Spleen (tissue), 11 donors: ENCODE data around the gene ADD3. TPM values are rescaled to one million over a fixed set of nuclear protein-coding genes. Genes with fewer than 3 reads are reported as not detected.
"Not testable (repeated sequence)": the region's sequence is repeated elsewhere in the genome, so short reads cannot be mapped to it uniquely, and the experiment has no call there.

Experiments
- DNase-seq: peaks from one replicate; pipeline ENCODE4 v3.0.0-alpha.2; 2020
- H3K27ac ChIP-seq, 8 donors: fragments of 200-600 bp; sonication (generic) in 7 of 8; 1 replicate in 4 of 8; 2 replicates in 4 of 8; pipeline versions ENCODE4 v1.5.0 to v1.8.0; 2016 to 2021; ENCODE audit warnings: inconsistent platforms in 4 of 8, mild to moderate bottlenecking in 4 of 8, moderate library complexity in 1 of 8
- H3K27me3 ChIP-seq, 7 donors: fragments of 200-600 bp; sonication (generic) in 6 of 7; replicated peaks in 1 of 7; 1 replicate in 4 of 7; 2 replicates in 3 of 7; pipeline versions ENCODE4 v1.5.0 to v1.8.0; 2016 to 2021; ENCODE audit warnings: inconsistent platforms in 3 of 7, mild to moderate bottlenecking in 1 of 7
- H3K36me3 ChIP-seq, 6 donors: fragments of 200-600 bp; sonication (generic) in 5 of 6; 1 replicate in 4 of 6; 2 replicates in 2 of 6; pipeline versions ENCODE4 v1.5.0 to v1.8.0; 2016 to 2021; ENCODE audit warnings: inconsistent platforms in 2 of 6
- H3K4me1 ChIP-seq, 6 donors: fragments of 200-600 bp; sonication (generic) in 5 of 6; 1 replicate in 3 of 6; 2 replicates in 3 of 6; pipeline versions ENCODE4 v1.5.0 to v1.8.0; 2016 to 2021; ENCODE audit warnings: inconsistent platforms in 3 of 6
- H3K4me3 ChIP-seq, 8 donors: fragments of 200-600 bp; sonication (generic) in 7 of 8; 1 replicate in 4 of 8; 2 replicates in 4 of 8; pipeline versions ENCODE4 v1.5.0 to v1.8.0; 2016 to 2021; ENCODE audit warnings: inconsistent platforms in 4 of 8, mild to moderate bottlenecking in 4 of 8, moderate library complexity in 2 of 8
- H3K9me3 ChIP-seq, 8 donors: fragments of 200-600 bp; sonication (generic) in 7 of 8; 1 replicate in 4 of 8; 2 replicates in 4 of 8; pipeline versions ENCODE4 v1.5.0 to v1.8.0; 2016 to 2021; ENCODE audit warnings: inconsistent platforms in 4 of 8
- CTCF ChIP-seq, 11 experiments: fragments of 200-600 bp in 7 of 11; fragments of 450-650 bp in 4 of 11; sonication (generic) in 4 of 11; IDR thresholded peaks in 8 of 11; conservative IDR thresholded peaks in 3 of 11; 1 replicate in 7 of 11; 2 replicates in 4 of 11; pipeline versions ENCODE4 v1.4.0 to v1.8.0; 2016 to 2021; ENCODE audit warnings: antibody characterized with exemption in 11 of 11, inconsistent platforms in 4 of 11, mild to moderate bottlenecking in 1 of 11
- POLR2A ChIP-seq, 3 donors: fragments of 450-650 bp; IDR thresholded peaks; one replicate each; pipeline ENCODE4 v1.5.1; 2017; ENCODE audit warnings: antibody characterized with exemption in 3 of 3, mild to moderate bottlenecking in 1 of 3
- POLR2AphosphoS5 ChIP-seq, 3 donors: sonication (generic); formaldehyde crosslinking; IDR thresholded peaks; one replicate each; pipeline ENCODE4 v1.5.1; 2017; ENCODE audit warnings: antibody characterized with exemption in 3 of 3
- WGBS, 5 donors: extraction: QIAGEN DNeasy Blood & Tissue Kit in 3 of 5; methylation state at CpG; one replicate each; pipeline versions ENCODE4 v1.1.5 to v1.1.7; 2013 to 2018; 5-methylcytosine and 5-hydroxymethylcytosine counted together
- intact Hi-C: fragments of 100-400 bp; cut with DNase I; formaldehyde crosslinking; loops from one replicate; pipeline ENCODE4 v1.15.0; 2023; ENCODE audit warnings: low total_unique reads
- polyA plus RNA-seq, 3 donors: library from polyadenylated mRNA; stranded (reverse); fragments of 200-250 nt; gene quantifications; one replicate each; pipeline ENCODE4 v1.2.1, GENCODE V29; 2013
- total RNA-seq, 7 donors: library from RNA; depleted of rRNA in 3 of 7; stranded (reverse); fragments of >200 nt in 3 of 7; fragmentation: NEBNext Ultra II Directional in 4 of 7; extraction: Animal tissue kit (Norgen Biotek cat#: 25700) in 4 of 7; gene quantifications; one replicate each; pipeline versions ENCODE4 v1.1.0 to v1.2.1, GENCODE V29; 2016 to 2021
- donor health status: healthy with polysubstance abuse.
- donor health status: DM: no; HTN: no; CAD: no; lungs with moderate emphysema.
- donor health status: DM: no; HTN: no; CAD: no.
- donor health status: Bipolar disorder and iron deficiency.
- donor health status: healthy.
- donor health status: DM: no; HTN: no; CAD: no.
- donor health status: DM: yes; HTN: yes; CAD: no.

The ADD3 gene
- total and polyA plus RNA-seq, 10 donors = 35.0 to 155 (median 94.9) TPM

- Histone ChIP-seq H3K36me3 (peaks cover 0 to 97% (median 44%) of the 10 kb centered on the region in 6 donors), H3K9me3 (no peaks in the 10 kb centered on the region), H3K4me1 (peaks cover 0 to 9% (median 0%) of the 10 kb centered on the region in 6 donors), H3K27ac (no peak overlapping the region), H3K4me3 (no peak overlapping the region), H3K27me3 (no peaks in the 10 kb centered on the region)
- TF ChIP-seq POLR2AphosphoS5 (IDR thresholded peaks at IDR 0.05) (no peak), CTCF (IDR thresholded peaks at IDR 0.05 in 8 of 11, conservative IDR thresholded peaks at IDR 0.05 in 3 of 11) (no peak), POLR2A (IDR thresholded peaks at IDR 0.05) (no peak)
- intact Hi-C loops = no loop called here
- 89 to 92% (median 89%) methylated on average over 2 of the region's 2 CpGs for WGBS, 5 donors
- DNase-seq = no peak
These were observed 115.8 kb downstream of the ADD3 start for GRCh38 chr10:110123594-110123993.

- H3K36me3 ChIP-seq = peaks cover 0 to 100% (median 55%) of the 10 kb centered on the region in 6 donors
- H3K9me3 ChIP-seq = no peaks in the 10 kb centered on the region
- no peak overlapping the region for H3K4me3 ChIP-seq
- no peaks in the 10 kb centered on the region for H3K27me3 ChIP-seq
- no peak for DNase-seq
- peaks cover 0 to 5% (median 0%) of the 10 kb centered on the region in 6 donors for H3K4me1 ChIP-seq
- intact Hi-C loops = no loop called here
- no peak overlapping the region for H3K27ac ChIP-seq
- TF ChIP-seq CTCF (IDR thresholded peaks at IDR 0.05 in 8 of 11, conservative IDR thresholded peaks at IDR 0.05 in 3 of 11) (no peak), POLR2A (IDR thresholded peaks at IDR 0.05) (no peak)
These were observed 121.7 kb downstream of the ADD3 start for GRCh38 chr10:110129490-110129889.

GRCh38 chr10:110134917-110135316 lies 127.1 kb downstream of the ADD3 start:
- Histone ChIP-seq H3K4me3 (no peak overlapping the region), H3K9me3 (no peaks in the 10 kb centered on the region), H3K27ac (no peak overlapping the region), H3K36me3 (peaks cover 0 to 59% (median 30%) of the 10 kb centered on the region in 6 donors), H3K27me3 (no peaks in the 10 kb centered on the region), H3K4me1 (peaks cover 11 to 39% (median 15%) of the 10 kb centered on the region in 6 donors)
- DNase-seq = no peak
- no peak for TF ChIP-seq POLR2A (IDR thresholded peaks at IDR 0.05)
- no peak for TF ChIP-seq CTCF (IDR thresholded peaks at IDR 0.05 in 8 of 11, conservative IDR thresholded peaks at IDR 0.05 in 3 of 11)
- TF ChIP-seq POLR2AphosphoS5 (IDR thresholded peaks at IDR 0.05) = no peak
- intact Hi-C loops = loop anchor here (5.0 to 10.0 kb wide), 2 partner anchors 147 to 250 kb away; no protein-coding TSS in a partner anchor
- 64 to 81% (median 72%) methylated on average over 3 of the region's 3 CpGs for WGBS, 5 donors

GRCh38 chr10:110135836-110136235 lies 128.1 kb downstream of the ADD3 start:
- not testable (repeated sequence) for DNase-seq, H3K4me3 ChIP-seq, H3K27me3 ChIP-seq, H3K27ac ChIP-seq, H3K9me3 ChIP-seq
- WGBS, 5 donors = 84 to 97% (median 88%) methylated on average over 6 of the region's 6 CpGs
- peaks cover 11 to 47% (median 15%) of the 10 kb centered on the region in 6 donors for H3K4me1 ChIP-seq
- intact Hi-C loops = loop anchor here (5.0 to 10.0 kb wide), 2 partner anchors 146 to 251 kb away; no protein-coding TSS in a partner anchor
- peaks cover 0 to 50% (median 21%) of the 10 kb centered on the region in 6 donors for H3K36me3 ChIP-seq
